ENCODE data around the gene PIP4K2A.
A peak's percentile ranks its signal among the peaks of the same experiment; 100 is the strongest.

PIP4K2A gene

DNA sequence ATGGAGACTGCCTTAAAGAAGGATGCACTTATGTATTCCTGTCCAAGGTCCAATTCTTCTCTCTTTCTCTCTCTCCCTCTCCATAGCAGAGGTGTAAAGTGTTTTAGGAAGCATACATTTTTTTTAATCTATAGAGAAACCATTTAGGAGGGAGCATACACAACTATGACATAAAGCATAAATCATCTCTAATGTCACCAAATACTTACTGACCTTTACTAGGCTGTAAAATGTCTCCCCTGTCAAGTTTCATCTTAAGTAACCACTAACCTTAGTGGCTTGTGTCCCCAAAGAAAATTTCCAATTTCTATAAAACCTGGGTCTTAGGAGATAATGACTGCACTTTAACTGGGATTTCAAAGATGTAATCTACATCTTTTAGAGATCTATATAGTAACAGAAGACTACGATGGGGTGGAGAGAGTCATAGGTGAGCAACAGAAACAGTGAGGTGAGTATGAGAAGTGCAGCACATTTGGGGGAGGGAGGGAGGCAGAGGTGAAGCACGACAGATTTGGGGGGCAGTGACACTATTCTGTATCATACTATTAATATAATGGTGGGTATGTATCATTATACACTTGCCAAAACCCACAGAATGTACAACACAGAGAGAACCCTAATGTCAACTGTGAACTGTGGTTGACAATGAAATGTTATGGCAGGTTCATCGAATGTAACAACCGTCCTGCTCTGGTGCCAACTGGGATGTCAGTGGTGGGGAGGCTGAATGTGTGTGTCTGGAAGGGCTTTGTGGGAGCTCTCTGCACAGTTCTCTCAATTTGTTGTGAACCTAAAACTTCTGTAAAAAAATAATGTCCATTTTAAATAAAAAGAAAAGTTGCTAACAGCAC lies 79.5 kb downstream of the PIP4K2A start:
- no peak for DNase-seq

DNA sequence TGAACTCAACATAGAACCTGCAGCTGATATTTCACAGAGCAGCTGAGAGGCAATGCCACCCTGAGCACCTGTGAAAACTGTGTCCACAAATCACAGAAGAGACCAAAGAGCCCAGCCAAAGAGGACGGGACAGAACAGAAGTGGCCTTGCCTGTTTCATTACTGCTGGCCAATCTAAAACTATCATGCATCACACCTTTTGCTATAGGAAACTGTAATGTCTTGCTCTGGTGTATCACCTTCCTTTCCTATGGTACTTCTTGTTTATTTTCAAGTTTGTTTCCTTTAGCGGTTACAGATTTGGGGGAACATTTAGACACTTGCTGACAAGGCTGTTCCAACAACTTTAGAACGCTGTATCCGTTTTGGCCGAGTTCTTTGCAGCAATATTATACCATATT lies 80.3 kb downstream of the PIP4K2A start:
- DNase-seq: no peak

DNA sequence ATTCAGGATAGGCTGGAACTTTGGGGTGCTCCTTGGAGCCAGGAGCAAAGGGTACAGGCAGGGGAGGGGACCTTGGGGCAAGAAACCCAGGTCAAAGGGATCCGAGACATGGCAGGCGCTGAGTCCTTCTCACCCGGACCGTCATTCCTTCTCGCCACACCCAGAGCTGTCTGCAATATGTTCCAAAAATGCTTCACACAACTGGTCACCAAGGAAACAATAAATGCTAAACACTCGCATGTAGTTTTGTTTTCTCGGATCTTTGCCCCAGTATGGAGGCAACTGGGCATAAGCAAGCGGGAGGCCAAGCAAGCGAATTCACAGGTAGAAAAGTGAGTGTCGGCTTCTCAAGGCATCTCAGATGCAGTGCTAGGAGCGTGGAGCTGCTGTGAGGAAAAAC lies 80.8 kb downstream of the PIP4K2A start:
- no peak for DNase-seq

DNA sequence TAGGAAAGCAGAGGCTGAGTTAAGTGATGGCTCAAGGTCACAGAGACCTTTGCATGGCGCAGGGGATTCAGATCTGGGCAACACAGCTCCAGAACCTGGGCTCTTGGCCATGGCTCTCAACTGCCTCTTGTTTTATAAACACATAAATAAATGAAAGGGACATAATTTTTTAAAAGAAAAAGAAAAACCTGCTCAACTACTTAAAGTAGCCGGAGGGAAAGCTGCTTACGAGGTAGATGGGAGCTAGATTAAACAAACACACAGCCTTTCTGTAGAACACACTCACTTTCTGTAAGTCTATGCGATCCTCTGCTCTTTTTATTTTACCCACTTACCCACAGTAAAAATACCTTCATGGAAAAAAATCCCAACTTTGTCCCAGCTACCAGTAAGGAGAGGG lies 81.3 kb downstream of the PIP4K2A start:
- DNase-seq: no peak

DNA sequence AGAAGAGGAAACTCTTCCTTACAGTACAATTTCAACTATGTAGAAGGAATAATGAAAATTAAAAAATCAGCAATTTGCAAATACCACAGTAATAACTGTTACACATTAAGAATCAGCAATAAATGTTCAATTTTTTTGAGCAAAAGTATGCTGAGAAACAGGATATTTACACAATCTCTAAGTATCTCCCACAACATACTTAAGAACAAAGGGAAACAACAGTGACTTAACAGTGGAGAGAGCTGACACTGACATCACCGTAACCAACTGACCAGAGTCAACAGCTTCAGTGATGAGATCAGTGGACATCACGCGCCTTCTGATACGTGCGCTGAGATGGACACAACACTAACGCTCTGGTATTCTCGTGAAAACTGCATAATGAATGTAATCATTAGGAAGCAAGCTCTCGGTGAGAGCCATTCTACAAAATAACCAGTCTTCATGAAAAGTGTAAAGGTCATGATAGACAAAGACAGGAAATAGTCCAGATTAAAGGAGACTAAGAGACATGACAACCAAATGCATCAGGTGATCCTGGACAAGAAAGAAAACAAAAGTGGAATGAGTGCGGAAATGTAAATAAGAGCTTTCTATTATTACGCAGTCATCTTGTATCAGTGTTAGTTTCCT lies 82.6 kb downstream of the PIP4K2A start:
- no peak for DNase-seq

DNA sequence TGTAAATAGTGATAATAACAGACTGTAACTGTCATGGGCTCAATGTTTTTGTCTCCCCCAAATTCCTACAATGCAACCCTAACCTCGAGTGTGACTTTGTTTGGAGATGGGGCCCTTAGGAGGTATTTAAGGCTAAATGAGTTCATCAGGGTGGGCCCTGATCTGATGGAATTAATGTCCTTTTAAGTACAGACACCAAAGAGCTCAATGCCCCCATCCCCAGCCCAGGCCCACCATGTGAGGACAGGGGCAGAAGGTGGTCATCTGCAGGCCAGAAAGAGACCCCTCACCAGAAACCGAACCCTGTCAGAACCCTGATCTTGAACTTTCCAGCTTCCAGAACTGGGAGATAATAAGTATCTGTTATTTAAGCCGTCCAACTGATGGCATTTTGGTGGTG lies 83.2 kb downstream of the PIP4K2A start:
- no peak for DNase-seq

DNA sequence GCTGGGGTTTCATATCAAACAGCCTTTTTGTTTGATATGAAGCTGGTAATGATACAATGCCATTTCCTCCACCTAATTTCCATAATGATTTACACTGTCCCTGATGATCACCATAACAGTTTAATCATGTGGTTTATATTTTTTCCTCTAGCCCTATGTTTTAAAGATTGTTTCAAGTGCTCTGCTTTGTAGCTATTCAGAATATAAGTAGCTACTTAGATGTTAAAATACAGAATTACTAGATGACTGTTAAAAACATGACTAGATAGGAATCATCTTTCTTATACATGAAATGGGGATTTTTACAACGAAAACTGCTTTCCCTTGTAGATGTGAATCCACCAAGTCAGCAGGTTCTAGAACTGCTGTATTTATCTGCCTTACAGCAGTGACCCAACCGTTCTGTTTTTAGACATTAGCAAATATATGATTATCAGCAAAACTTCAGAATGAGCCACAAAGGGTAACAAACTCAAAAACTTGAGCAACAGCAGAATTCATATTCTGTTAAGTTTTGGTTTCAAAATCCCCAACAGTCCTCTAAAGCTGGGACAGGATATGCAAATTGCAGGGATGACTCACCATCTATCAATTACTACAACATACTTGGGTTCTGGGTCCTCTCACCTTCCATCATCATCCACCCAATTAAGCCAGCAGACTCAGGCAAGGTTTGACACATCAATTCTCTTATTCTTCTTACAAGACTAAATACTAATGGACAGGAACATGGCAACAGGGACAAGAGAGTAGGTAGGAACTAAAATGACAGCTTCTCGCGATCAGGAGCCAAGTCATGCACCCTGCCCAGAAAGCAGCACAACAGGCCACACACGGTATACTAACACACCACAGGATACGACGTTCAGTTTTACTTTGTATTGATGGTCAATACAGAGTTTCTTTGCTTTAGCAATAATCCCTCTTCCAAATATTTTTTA lies 83.9 kb downstream of the PIP4K2A start:
- DNase-seq: peak; percentile 57

DNA sequence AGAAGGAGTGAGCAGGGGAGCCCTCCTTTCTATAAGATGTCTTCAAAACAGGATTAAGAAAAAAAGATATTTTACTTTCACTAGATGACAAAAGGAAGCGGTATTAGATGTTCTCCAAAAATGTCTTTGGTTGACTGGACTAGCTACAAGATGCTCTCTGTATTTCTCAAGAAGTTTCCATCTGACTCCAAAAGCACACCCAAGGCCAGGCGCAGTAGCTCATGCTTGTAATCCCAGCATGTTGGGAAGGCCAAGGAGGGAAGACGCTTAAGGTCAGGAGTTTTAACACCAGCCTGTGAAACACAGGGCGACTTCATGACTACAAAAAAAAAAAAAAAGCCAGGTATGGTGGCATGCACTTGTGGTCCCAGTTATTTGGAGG lies 84.5 kb downstream of the PIP4K2A start:
- DNase-seq: no peak

DNA sequence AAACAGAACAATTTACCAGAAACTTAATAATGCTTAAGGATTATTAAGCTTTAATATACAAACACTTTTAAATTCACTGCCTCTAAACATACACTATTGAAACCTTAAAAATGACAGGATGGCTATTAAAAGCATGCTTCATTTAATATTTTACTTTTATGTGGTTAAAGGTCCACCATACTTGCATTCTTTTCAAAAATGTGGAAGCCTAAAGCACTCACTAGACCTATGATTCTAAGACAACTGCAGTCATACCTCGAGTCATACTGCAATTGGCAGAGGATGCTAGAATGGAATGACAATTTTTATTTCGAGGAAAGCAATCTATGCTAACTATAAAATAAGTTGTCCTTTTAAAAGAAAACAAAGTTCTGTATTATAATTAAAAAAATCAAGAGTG lies 85.3 kb downstream of the PIP4K2A start:
- DNase-seq: peak; percentile 55

DNA sequence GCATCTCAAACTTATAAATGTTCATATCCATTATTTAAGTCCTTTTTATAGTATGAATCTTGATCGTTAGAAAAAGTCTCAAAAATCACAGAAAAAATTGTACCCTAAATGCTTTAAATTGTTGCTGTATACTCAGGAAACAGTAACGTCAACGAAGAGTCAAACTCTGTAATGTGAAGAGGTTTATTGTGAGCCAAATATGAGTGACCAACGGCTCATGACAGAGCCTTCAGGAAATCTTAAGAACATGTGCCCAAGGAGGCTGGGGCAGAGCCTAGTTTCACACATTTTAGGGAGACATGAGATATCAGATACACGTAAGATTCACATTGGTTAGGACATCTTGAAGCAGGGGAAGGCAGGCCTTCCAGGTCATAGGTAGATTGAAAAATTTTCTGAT lies 86.1 kb downstream of the PIP4K2A start:
- no peak for DNase-seq

DNA sequence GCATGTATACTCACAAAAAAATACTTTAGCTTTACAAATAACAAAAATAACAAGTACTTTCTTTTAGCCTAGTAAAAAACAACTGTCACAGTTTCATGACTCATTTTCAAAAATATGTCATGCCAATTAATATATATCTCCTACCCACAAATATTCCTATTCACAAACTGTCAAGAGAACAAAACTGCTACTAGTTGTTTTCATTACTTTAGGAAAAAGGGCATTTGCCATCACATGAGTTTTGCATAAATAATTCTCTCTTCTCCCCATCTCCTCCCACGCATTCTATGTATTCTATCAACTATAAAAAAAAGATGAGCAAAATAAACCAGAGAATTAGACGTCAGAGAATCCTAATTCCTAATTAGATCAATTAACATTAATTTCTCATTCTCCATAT lies 87.6 kb downstream of the PIP4K2A start:
- no peak for DNase-seq

DNA sequence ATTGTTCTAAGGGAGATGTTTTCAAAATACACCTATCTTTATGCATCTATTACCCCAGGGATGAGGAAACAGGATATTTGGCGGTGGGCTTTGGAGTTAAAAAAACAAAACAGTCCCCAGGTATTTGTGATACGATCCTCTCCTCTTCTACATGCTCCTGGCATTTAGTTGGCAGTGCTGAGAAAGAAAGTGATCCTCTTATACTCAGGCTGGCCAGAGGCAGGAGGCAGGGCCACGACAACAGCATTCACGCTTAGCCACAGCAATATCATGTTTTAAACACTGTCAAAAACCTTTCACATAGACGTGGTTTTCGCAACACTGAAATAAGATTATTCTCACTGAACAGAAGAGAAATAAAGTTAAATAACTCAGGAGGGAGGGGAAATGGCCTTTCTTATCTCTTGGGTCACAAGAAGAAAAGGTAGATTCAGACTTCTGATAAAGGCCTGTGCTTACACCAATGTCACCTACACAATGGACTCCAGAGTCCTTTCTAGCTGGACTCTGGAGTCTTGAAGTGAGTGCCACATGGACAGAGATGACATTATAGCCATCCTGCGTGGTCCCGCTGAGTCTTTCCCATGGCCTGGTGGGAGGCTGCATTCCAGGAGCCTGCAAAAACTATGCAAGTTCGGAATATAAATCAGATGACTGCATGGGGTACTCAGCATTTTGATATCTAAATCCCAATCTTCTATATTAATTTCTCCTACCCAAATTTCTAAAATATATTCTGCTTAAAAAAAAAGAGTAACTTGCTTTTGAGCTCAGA lies 88.7 kb downstream of the PIP4K2A start:
- peak; percentile 41 for DNase-seq

DNA sequence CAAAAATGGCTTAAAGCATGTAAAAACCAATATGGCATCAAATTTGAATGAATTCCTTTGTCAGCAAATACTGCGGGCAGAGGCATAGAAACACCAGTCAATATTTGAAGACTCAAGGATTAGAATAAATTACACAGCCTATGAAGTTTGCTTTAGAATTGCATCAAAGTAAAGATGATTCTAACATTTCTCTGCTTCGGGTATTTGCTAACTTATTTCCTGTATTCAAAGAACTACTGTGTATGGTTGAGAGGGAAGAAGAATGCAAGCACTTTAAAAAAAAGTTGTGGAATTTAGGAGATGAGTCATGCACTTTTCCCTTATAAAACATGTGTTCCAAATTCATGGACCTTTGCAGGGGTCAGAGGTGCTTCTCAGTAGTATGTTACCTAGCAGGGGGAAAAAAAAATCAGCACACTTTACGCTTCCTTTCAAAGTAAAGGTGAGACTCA lies 90.1 kb downstream of the PIP4K2A start:
- DNase-seq: peak; percentile 85

DNA sequence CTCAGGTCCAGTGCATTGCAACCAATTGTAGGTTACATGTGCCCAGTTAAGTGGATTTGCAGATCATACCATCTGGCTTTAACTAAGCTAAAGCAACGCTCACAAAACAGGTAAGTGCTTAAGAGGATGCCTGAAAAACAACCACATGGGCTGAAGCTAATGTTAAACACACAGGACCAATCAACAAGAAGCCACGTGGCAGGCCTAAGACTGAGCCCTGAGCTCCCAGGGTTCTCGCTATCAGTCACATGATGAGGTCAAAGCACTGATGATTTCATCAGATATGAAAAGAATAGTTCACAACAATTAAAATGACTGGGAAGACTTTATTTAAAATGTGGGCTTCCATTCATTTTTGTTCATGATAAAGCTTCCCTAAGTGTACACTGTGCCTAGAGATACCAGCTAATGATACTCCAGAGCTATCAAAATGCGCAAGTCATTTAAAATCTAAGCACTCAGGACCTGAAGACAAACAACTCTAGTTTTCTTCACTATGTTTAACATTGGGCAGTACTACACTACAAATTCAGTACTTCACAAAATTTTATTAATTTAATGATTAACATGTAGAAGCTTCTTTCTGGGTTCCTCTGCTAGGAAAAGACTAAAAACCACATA lies 90.6 kb downstream of the PIP4K2A start:
- DNase-seq: no peak

DNA sequence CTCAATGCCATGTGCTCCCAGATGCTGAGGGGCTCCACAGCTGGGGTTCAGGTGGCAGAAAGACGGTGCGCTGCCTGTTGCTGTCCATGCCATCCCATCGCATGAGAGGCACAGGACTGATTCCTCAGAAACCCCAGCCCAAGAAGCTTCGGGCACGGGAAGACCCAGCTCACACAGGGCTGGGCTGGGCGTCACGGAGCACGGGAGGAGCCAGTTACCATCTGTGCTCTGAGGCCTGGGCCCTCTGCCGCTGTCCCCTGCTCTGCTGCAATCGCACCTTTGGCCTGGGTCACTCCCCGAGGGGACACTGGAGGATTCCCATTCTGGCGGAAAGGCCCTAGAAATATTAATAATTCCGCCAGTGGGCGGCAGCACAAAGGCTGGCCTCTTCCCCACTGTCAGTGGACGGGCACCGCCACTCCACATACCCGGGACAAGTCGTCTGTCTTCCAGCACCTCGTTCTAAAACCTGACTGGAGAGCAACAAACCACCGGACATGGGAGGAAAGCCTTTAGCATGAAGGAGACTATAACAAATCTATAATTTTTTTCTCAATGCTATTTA lies 92.1 kb downstream of the PIP4K2A start:
- no peak for DNase-seq

DNA sequence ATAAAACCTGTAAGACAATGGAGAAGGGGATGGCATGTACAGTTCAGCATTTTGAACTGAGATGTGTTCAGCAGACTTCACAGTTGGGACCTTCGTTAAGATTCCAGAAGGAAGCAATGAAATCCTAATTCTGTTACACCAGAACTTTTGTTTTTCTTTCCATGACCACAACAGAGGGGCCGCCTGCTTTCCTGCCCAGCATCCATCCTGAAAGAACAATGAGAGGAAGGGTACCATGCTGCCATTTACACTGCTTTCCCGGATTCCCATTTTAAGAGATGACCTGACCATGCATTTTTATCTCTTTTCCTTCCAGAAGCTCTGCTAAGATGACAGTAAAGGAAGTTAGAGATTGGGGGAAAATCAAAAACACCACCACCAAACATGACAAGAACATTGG lies 92.7 kb downstream of the PIP4K2A start:
- no peak for DNase-seq

DNA sequence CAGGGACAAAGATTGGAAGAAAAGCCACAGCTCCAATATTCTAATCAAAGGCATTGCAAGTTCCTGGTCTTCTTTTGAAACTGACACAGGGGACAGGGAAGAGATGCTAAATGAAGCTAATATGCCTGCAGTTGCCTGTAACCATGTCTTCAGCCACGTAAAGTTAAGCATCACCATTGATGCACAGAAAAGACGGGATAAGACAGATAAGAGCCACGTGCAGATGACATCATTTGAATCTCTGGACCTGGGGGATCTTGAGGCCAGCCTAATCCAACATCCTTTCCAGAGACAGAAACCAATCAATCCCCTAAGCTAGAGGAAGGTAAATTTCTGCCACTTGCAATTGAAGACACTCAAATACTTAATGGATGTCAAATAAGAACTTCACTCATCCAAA lies 93.4 kb downstream of the PIP4K2A start:
- no peak for DNase-seq

DNA sequence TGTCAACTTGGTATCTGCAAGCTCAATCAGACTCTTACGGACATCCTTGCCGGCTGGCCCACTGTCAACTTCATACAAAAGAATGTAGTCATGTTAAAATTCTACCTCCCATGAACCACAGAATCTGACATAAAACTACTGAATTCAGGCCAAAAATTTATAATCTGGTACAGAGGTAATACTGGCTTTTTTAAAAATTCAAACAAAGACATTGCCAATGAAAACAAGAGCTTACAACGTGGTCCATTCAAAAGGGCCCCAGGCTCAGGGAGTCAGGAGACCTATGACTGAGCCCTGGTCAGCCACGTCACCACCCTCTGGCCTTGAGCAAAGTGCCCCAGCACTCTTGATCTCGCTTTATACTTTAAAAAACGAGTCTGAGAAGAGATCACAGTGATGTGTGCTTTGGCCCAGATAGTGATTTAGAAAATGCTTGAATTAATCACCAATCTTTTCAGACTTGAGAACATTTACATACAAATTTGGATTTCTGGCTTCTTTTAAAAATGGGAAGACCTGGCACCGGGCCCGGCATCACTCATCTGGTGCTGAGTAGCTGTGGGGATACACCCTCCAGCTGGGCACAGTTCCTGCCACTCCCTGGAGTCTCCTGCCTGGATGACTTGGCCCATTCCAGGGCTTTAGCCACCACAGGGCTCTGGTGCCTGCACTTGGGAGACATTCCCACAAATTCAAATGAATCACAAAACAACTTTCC lies 94.1 kb downstream of the PIP4K2A start:
- peak; percentile 94 for DNase-seq

DNA sequence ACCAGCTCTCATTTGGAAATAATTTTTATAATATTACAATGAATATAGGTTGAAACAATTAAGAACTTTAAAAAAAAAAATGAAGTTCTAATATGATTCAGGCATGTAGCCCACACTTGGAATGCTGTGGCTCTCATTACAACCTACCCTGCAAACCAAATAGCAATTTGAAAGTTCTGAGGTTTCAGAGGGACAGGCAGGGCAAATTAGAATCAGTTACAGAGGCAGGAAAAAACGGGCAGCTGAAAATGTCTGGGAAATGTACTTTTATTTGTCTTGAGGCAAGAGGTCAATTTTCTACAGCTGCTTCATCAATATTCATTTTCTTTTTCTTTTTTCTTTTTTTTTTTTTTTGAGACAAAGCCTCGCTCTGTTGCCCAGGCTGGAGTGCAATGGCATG lies 95.3 kb downstream of the PIP4K2A start:
- DNase-seq: peak; percentile 57

DNA sequence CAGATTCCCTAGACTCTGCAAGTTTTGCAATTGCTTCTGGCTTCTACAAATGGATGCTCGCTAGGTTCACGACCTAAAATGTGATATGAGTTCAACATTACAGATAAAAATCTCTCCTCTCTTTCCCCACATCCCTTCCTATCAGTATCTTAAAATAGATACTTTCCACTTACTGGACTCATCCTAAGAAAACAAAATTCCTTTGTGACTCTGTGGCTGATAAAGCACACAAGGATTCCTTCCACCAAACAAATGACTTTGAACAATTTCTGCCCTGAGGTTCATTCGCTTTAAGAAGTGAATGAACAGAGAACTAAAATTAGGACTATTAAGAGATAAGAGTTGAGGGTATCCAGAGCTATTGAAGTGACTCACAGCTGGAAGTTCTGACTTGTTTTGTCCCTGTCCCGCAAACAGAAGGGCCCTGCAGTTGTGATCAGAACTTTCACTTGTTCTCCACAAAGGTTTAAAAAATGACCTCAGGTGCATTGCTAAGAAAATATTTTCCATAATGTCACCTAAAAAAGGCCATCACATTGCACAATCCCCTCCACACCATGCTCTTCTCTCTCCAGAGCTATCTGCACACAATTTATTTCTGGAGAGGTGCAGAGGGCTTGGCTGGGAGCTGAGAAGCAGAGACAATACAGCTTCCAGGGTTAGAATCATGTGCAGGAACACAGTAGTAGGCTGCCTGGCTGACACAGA lies 96.1 kb downstream of the PIP4K2A start:
- peak; percentile 21 for DNase-seq

Data from fibroblast of skin of abdomen (primary cell).